Hepatocyte (in vitro differentiated cells): ENCODE results near the gene CCDC136. TPM values are rescaled to one million over a fixed set of nuclear protein-coding genes. Genes with fewer than 3 reads are reported as not detected.
A peak's percentile ranks its signal among the peaks of the same experiment; 100 is the strongest.

ENCODE experiments used
- DNase-seq: peaks from one replicate; pipeline ENCODE4 v3.0.0-alpha.2; 2016; ENCODE audit warnings: low spot score
- H2AFZ ChIP-seq: fragments of 200-600 bp; sonication (generic); 2 replicates; pipeline ENCODE4 v1.6.0; 2016; ENCODE audit warnings: antibody characterized with exemption, mild to moderate bottlenecking
- H3K27ac ChIP-seq: fragments of 200-600 bp; sonication (generic); 2 replicates; pipeline ENCODE4 v1.5.1; 2016; ENCODE audit warnings: mild to moderate bottlenecking
- H3K27me3 ChIP-seq: fragments of 200-600 bp; sonication (generic); 2 replicates; pipeline ENCODE4 v1.6.1; 2016
- H3K36me3 ChIP-seq: fragments of 200-600 bp; sonication (generic); replicated peaks from 2 replicates; pipeline ENCODE4 v1.5.1; 2016; ENCODE audit warnings: low read depth; ENCODE audit not compliant: insufficient read depth
- H3K4me1 ChIP-seq: fragments of 200-600 bp; sonication (generic); 2 replicates; pipeline ENCODE4 v1.5.1; 2016; ENCODE audit warnings: mild to moderate bottlenecking, moderate library complexity; ENCODE audit not compliant: insufficient read depth
- H3K4me2 ChIP-seq: fragments of 200-600 bp; sonication (generic); 2 replicates; pipeline ENCODE4 v1.6.0; 2016
- H3K4me3 ChIP-seq: fragments of 200-600 bp; sonication (generic); 2 replicates; pipeline ENCODE4 v1.5.1; 2016; ENCODE audit warnings: mild to moderate bottlenecking
- H3K79me2 ChIP-seq: fragments of 200-600 bp; sonication (generic); 2 replicates; pipeline ENCODE4 v1.6.0; 2017; ENCODE audit warnings: mild to moderate bottlenecking
- H3K9me2 ChIP-seq: fragments of 200-600 bp; sonication (generic); replicated peaks from 2 replicates; pipeline ENCODE4 v1.6.0; 2017; ENCODE audit warnings: mild to moderate bottlenecking; ENCODE audit not compliant: insufficient read depth
- H3K9me3 ChIP-seq: fragments of 200-600 bp; sonication (generic); 2 replicates; pipeline ENCODE4 v1.5.1; 2016; ENCODE audit warnings: low read depth, mild to moderate bottlenecking
- H4K20me1 ChIP-seq: fragments of 200-600 bp; sonication (generic); 2 replicates; pipeline ENCODE4 v1.6.0; 2016; ENCODE audit warnings: mild to moderate bottlenecking; ENCODE audit not compliant: insufficient read depth, poor library complexity, severe bottlenecking
- EZH2 ChIP-seq: fragments of 200-600 bp; sonication (generic); IDR thresholded peaks from 2 replicates; pipeline ENCODE4 v1.6.1; 2016; ENCODE audit warnings: antibody characterized with exemption, mild to moderate bottlenecking, borderline replicate concordance
- EZH2phosphoT487 ChIP-seq: fragments of 200-600 bp; sonication (generic); IDR thresholded peaks from one replicate; pipeline ENCODE4 v1.6.1; 2018; ENCODE audit warnings: antibody characterized with exemption, mild to moderate bottlenecking, low read depth, moderate library complexity; ENCODE audit not compliant: unreplicated experiment, severe bottlenecking
- WGBS: methylation state at CpG from one replicate; pipeline ENCODE4 v1.1.6; 2016; ENCODE audit warnings: low lambda C conversion rate; ENCODE audit errors: missing lambda C conversion rate; 5-methylcytosine and 5-hydroxymethylcytosine counted together
- polyA plus RNA-seq: library from polyadenylated mRNA; unstranded; fragments of >200 nt; fragmentation: Nextera tagmentation; extraction: Ambion mirVana; gene quantifications from 2 replicates; pipeline ENCODE4 v1.2.1, GENCODE V29; 2016
- total RNA-seq: library from RNA; depleted of rRNA; stranded (reverse); fragments of >200 nt; gene quantifications from 2 replicates; pipeline ENCODE4 v1.2.3, GENCODE V29; 2014
- TF ChIP-seq, protein P1 (sequence below): fragments of 200-600 bp; sonication (generic); IDR thresholded peaks from 2 replicates; pipeline ENCODE4 v1.5.1; 2016; ENCODE audit warnings: antibody characterized with exemption, mild to moderate bottlenecking; ENCODE audit not compliant: poor library complexity

CCDC136 gene
- total and polyA plus RNA-seq, 2 experiments from 2014 or later, result 3.8 to 5.6 TPM

DNA sequence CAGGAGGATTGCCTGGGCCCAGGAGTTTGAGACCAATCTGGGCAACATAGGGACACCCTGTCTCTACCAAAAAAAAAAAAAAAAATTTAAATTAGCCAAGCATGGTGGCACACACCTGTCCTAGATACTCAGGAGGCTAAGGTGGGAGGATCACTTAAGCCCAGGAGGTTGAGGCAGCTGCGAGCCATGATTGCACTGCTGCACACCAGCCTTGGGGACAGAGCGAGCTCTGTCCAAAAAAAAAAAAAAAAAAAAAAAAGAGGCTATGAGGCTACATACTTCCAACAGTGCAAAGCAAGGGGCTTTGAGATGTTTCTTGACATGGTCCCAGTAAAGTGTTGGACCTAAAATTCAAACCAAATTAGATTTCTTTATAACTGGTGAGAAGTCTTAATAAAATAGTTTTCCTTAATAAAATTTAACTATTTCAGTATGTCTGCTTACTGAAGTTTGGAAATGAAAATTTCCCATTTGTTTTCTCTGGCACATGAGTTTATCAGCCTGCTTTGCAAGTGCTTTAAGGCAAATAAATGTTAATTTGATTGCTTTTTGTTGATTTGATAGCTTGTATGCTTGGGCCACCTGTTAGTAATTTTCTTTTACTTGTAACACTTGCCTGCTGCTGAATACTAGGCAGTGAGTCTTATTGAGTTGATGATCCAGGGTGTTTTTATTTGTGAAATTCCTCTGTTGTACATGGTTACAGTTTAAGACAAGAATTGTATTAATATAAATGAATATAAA lies 36.5 kb upstream of the CCDC136 start:
- no peak overlapping the region for H3K4me2 ChIP-seq

GRCh38 chr7:128755819-128756476 lies 35.8 kb upstream of the CCDC136 start:
- H3K9me3 ChIP-seq, result no peaks in the 10 kb centered on the region
- H2AFZ ChIP-seq, result no peak overlapping the region
- H3K79me2 ChIP-seq, result peaks cover 76% of the 10 kb centered on the region
- no peak for DNase-seq
- H3K27me3 ChIP-seq, result no peaks in the 10 kb centered on the region
- no peaks in the 10 kb centered on the region for H3K9me2 ChIP-seq
- peak overlapping the region; percentile 21 for H3K27ac ChIP-seq
- no peak overlapping the region for H3K4me2 ChIP-seq
- no peak overlapping the region for H3K4me3 ChIP-seq
- peaks cover 59% of the 10 kb centered on the region for H4K20me1 ChIP-seq
- 79% methylated on average over 5 of the region's 5 CpGs for WGBS
- H3K4me1 ChIP-seq, result peaks cover 10% of the 10 kb centered on the region
- peaks cover 6% of the 10 kb centered on the region for H3K36me3 ChIP-seq
- TF ChIP-seq, protein P1, sequence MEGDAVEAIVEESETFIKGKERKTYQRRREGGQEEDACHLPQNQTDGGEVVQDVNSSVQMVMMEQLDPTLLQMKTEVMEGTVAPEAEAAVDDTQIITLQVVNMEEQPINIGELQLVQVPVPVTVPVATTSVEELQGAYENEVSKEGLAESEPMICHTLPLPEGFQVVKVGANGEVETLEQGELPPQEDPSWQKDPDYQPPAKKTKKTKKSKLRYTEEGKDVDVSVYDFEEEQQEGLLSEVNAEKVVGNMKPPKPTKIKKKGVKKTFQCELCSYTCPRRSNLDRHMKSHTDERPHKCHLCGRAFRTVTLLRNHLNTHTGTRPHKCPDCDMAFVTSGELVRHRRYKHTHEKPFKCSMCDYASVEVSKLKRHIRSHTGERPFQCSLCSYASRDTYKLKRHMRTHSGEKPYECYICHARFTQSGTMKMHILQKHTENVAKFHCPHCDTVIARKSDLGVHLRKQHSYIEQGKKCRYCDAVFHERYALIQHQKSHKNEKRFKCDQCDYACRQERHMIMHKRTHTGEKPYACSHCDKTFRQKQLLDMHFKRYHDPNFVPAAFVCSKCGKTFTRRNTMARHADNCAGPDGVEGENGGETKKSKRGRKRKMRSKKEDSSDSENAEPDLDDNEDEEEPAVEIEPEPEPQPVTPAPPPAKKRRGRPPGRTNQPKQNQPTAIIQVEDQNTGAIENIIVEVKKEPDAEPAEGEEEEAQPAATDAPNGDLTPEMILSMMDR, result no peak
- TF ChIP-seq EZH2phosphoT487 (no peak), EZH2 (no peak)

More for the DNA sequence above, 36.5 kb upstream of the CCDC136 start:
- Histone ChIP-seq H3K9me3 (no peaks in the 10 kb centered on the region), H3K27ac (no peak overlapping the region), H3K4me3 (no peak overlapping the region), H3K9me2 (no peaks in the 10 kb centered on the region), H2AFZ (no peak overlapping the region), H3K36me3 (peaks cover 6% of the 10 kb centered on the region), H3K79me2 (peaks cover 83% of the 10 kb centered on the region), H3K27me3 (no peaks in the 10 kb centered on the region), H4K20me1 (peaks cover 66% of the 10 kb centered on the region), H3K4me1 (peaks cover 10% of the 10 kb centered on the region)
- WGBS, result 100% methylated on average over 2 of the region's 2 CpGs
- DNase-seq, result no peak
- TF ChIP-seq, protein P1, result no peak
- TF ChIP-seq EZH2phosphoT487 (no peak), EZH2 (no peak)

DNA sequence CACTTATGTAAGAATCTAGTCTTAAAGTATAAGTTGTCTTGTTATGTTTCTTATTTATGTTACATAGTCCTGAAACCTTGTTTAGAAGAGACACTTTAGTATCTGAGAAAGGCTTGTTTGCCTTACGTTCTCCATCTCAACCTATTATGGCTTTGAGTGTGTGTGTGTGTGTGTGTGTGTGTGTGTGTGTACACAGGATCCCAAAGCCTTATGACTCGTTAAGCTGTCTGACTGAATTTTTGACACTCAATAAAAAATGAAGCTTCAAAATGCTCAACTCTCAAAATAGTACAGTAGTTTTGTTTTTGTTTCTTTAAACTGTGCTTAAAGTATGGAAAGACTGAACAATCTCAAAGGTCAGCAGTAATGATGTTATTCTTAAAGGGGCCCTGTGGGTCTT lies 34.6 kb upstream of the CCDC136 start:
- H3K79me2 ChIP-seq, result peaks cover 63% of the 10 kb centered on the region
- H3K27ac ChIP-seq, result no peak overlapping the region
- peaks cover 54% of the 10 kb centered on the region for H4K20me1 ChIP-seq
- no peaks in the 10 kb centered on the region for H3K9me2 ChIP-seq
- H3K36me3 ChIP-seq, result peaks cover 6% of the 10 kb centered on the region
- WGBS, result 64% methylated on average over 2 of the region's 2 CpGs
- no peak for TF ChIP-seq EZH2phosphoT487
- no peak for TF ChIP-seq EZH2
- TF ChIP-seq, protein P1, result no peak
- H3K9me3 ChIP-seq, result no peaks in the 10 kb centered on the region
- no peak overlapping the region for H3K4me3 ChIP-seq
- peaks cover 10% of the 10 kb centered on the region for H3K4me1 ChIP-seq
- no peaks in the 10 kb centered on the region for H3K27me3 ChIP-seq
- no peak overlapping the region for H3K4me2 ChIP-seq
- H2AFZ ChIP-seq, result no peak overlapping the region
- no peak for DNase-seq
